ENCODE data around the gene FBXO9.

FBXO9 gene

GRCh38 chr6:53065266-53066076 lies at the start of gene FBXO9:
FBXO9 (plus strand) TSS chr6:53065404; CDS start chr6:53065790, 386 bp downstream.
- in situ Hi-C loops (cut with HindIII; ENCODE audit: low pct_ligation_motif_present, low pct_unique_long_range_greater_than_20kb, low sequenced_read_pairs), result no loop called here
- peak; percentile 48 for DNase-seq

- DNase-seq, result no peak
- in situ Hi-C loops (cut with HindIII; ENCODE audit: low pct_ligation_motif_present, low pct_unique_long_range_greater_than_20kb, low sequenced_read_pairs), result no loop called here
These were observed 49.7 kb upstream of the FBXO9 start for GRCh38 chr6:53015486-53015885.

- in situ Hi-C loops (cut with HindIII; ENCODE audit: low pct_ligation_motif_present, low pct_unique_long_range_greater_than_20kb, low sequenced_read_pairs), result no loop called here
- no peak for DNase-seq
These were observed 46.8 kb upstream of the FBXO9 start for GRCh38 chr6:53018446-53018845.

- DNase-seq, result no peak
- in situ Hi-C loops (cut with HindIII; ENCODE audit: low pct_ligation_motif_present, low pct_unique_long_range_greater_than_20kb, low sequenced_read_pairs), result no loop called here
These were observed 45.0 kb upstream of the FBXO9 start for GRCh38 chr6:53020005-53020744.

- in situ Hi-C loops (cut with HindIII; ENCODE audit: low pct_ligation_motif_present, low pct_unique_long_range_greater_than_20kb, low sequenced_read_pairs), result no loop called here
- DNase-seq, result no peak
These were observed 41.9 kb upstream of the FBXO9 start for GRCh38 chr6:53023323-53023722.

GRCh38 chr6:53026526-53026925 lies 38.7 kb upstream of the FBXO9 start:
- no peak for DNase-seq
- in situ Hi-C loops (cut with HindIII; ENCODE audit: low pct_ligation_motif_present, low pct_unique_long_range_greater_than_20kb, low sequenced_read_pairs), result no loop called here

- in situ Hi-C loops (cut with HindIII; ENCODE audit: low pct_ligation_motif_present, low pct_unique_long_range_greater_than_20kb, low sequenced_read_pairs), result no loop called here
These were observed 38.0 kb upstream of the FBXO9 start for GRCh38 chr6:53027131-53027718.

GRCh38 chr6:53028467-53028866 lies 36.7 kb upstream of the FBXO9 start:
- DNase-seq, result no peak
- in situ Hi-C loops (cut with HindIII; ENCODE audit: low pct_ligation_motif_present, low pct_unique_long_range_greater_than_20kb, low sequenced_read_pairs), result no loop called here

More at GRCh38 chr6:53027131-53027718, 38.0 kb upstream of the FBXO9 start:
- no peak for DNase-seq

- in situ Hi-C loops (cut with HindIII; ENCODE audit: low pct_ligation_motif_present, low pct_unique_long_range_greater_than_20kb, low sequenced_read_pairs), result no loop called here
- DNase-seq, result no peak
These were observed 35.9 kb upstream of the FBXO9 start for GRCh38 chr6:53029257-53029656.

GRCh38 chr6:53029761-53030160 lies 35.4 kb upstream of the FBXO9 start:
- in situ Hi-C loops (cut with HindIII; ENCODE audit: low pct_ligation_motif_present, low pct_unique_long_range_greater_than_20kb, low sequenced_read_pairs), result no loop called here

GRCh38 chr6:53031281-53031680 lies 33.9 kb upstream of the FBXO9 start:
- in situ Hi-C loops (cut with HindIII; ENCODE audit: low pct_ligation_motif_present, low pct_unique_long_range_greater_than_20kb, low sequenced_read_pairs), result no loop called here
- no peak for DNase-seq

More at GRCh38 chr6:53029761-53030160, 35.4 kb upstream of the FBXO9 start:
- no peak for DNase-seq

GRCh38 chr6:53032849-53033248 lies 32.4 kb upstream of the FBXO9 start:
- in situ Hi-C loops (cut with HindIII; ENCODE audit: low pct_ligation_motif_present, low pct_unique_long_range_greater_than_20kb, low sequenced_read_pairs), result no loop called here
- DNase-seq, result no peak

- in situ Hi-C loops (cut with HindIII; ENCODE audit: low pct_ligation_motif_present, low pct_unique_long_range_greater_than_20kb, low sequenced_read_pairs), result no loop called here
- DNase-seq, result no peak
These were observed 31.4 kb upstream of the FBXO9 start for GRCh38 chr6:53033764-53034163.

GRCh38 chr6:53035549-53036213 lies 29.5 kb upstream of the FBXO9 start:
- no peak for DNase-seq
- in situ Hi-C loops (cut with HindIII; ENCODE audit: low pct_ligation_motif_present, low pct_unique_long_range_greater_than_20kb, low sequenced_read_pairs), result no loop called here

- DNase-seq, result no peak
- in situ Hi-C loops (cut with HindIII; ENCODE audit: low pct_ligation_motif_present, low pct_unique_long_range_greater_than_20kb, low sequenced_read_pairs), result no loop called here
These were observed 27.1 kb upstream of the FBXO9 start for GRCh38 chr6:53038141-53038540.

GRCh38 chr6:53038596-53038995 lies 26.6 kb upstream of the FBXO9 start:
- in situ Hi-C loops (cut with HindIII; ENCODE audit: low pct_ligation_motif_present, low pct_unique_long_range_greater_than_20kb, low sequenced_read_pairs), result no loop called here
- no peak for DNase-seq

- DNase-seq, result peak; percentile 25
- in situ Hi-C loops (cut with HindIII; ENCODE audit: low pct_ligation_motif_present, low pct_unique_long_range_greater_than_20kb, low sequenced_read_pairs), result no loop called here
These were observed 23.8 kb upstream of the FBXO9 start for GRCh38 chr6:53041356-53041755.

- DNase-seq, result peak; percentile 85
These were observed 23.1 kb upstream of the FBXO9 start for GRCh38 chr6:53042112-53042511.

GRCh38 chr6:53043581-53043980 lies 21.6 kb upstream of the FBXO9 start:
- DNase-seq, result peak; percentile 67
- in situ Hi-C loops (cut with HindIII; ENCODE audit: low pct_ligation_motif_present, low pct_unique_long_range_greater_than_20kb, low sequenced_read_pairs), result no loop called here

More at GRCh38 chr6:53042112-53042511, 23.1 kb upstream of the FBXO9 start:
- in situ Hi-C loops (cut with HindIII; ENCODE audit: low pct_ligation_motif_present, low pct_unique_long_range_greater_than_20kb, low sequenced_read_pairs), result no loop called here

Measured in ACHN (cell line).